GM12878 (cell line): ENCODE data around the gene GMPPA. TPM values are rescaled to one million over a fixed set of nuclear protein-coding genes. Genes with fewer than 3 reads are reported as not detected.

Source experiments
- ATAC-seq: fragments of 200-7000 bp; cut with Tn5 transposase; 3 replicates; pipeline ENCODE4 v1.9.1; 2020; ENCODE audit warnings: mild to moderate bottlenecking, moderate library complexity
- BruUV-seq: library from RNA; stranded (reverse); fragments of 400-500 nt; replicated peaks from 2 replicates; lab custom pipeline; 2021; lab: Mats Ljungman, UMichigan
- CTCF ChIA-PET: fragments of 300-600 bp; sonication (Branson Sonifier 250); formaldehyde crosslinking; extraction: SDS; loops from one replicate; lab custom pipeline; 2021; ENCODE audit warnings: inconsistent platforms; lab: Yijun Ruan, JAX
- POLR2A ChIA-PET: fragments of 350-600 bp; formaldehyde crosslinking; extraction: SDS; loops from one replicate; lab custom pipeline; 2021; ENCODE audit warnings: inconsistent platforms; lab: Charles Lee
- RAD21 ChIA-PET: fragments of 300-600 bp; sonication (Branson Sonifier 250); formaldehyde crosslinking; loops from one replicate; lab custom pipeline; 2023; ENCODE audit warnings: antibody characterized with exemption; ENCODE audit not compliant: unreplicated experiment; lab: Charles Lee
- SMC1A ChIA-PET: fragments of 300-600 bp; sonication (Branson Sonifier 250); formaldehyde crosslinking; loops from one replicate; lab custom pipeline; 2023; ENCODE audit not compliant: unreplicated experiment, uncharacterized antibody; lab: Charles Lee
- DNase-seq: peaks from one replicate; pipeline ENCODE4 v3.0.0-alpha.2; 2011; ENCODE audit warnings: low read depth, low spot score
- FAIRE-seq: peaks from 3 replicates; lab custom pipeline; 2011; peaks lifted over from hg19 to GRCh38; lab: Jason Lieb, UNC
- H2AFZ ChIP-seq: 2 replicates; pipeline ENCODE4 v1.6.0; 2011; ENCODE audit warnings: low read depth, low read length, control low read depth; ENCODE audit not compliant: control insufficient read depth
- H3K27ac ChIP-seq: 2 replicates; pipeline ENCODE4 v1.5.1; 2011; ENCODE audit warnings: control low read depth; ENCODE audit not compliant: control insufficient read depth, insufficient read depth
- H3K27me3 ChIP-seq, 2 experiments: replicated peaks in 1 of 2; 2 replicates each; pipeline versions ENCODE4 v1.6.0 to v1.6.1; 2011; ENCODE audit warnings: low read length in 1 of 2; ENCODE audit not compliant: control insufficient read depth in 2 of 2, insufficient read depth in 2 of 2
- H3K36me3 ChIP-seq, 2 experiments: 2 replicates each; pipeline ENCODE4 v1.5.1; 2011; ENCODE audit warnings: low read length in 1 of 2; ENCODE audit not compliant: control insufficient read depth in 2 of 2, insufficient read depth in 2 of 2
- H3K4me1 ChIP-seq: 2 replicates; pipeline ENCODE4 v1.6.1; 2011; ENCODE audit warnings: mild to moderate bottlenecking, low read length, moderate library complexity, mixed read lengths; ENCODE audit not compliant: control insufficient read depth, insufficient read depth
- H3K4me2 ChIP-seq: 2 replicates; pipeline ENCODE4 v1.6.0; 2011; ENCODE audit warnings: control low read depth; ENCODE audit not compliant: control insufficient read depth, insufficient read depth
- H3K4me3 ChIP-seq: fragments of 200-600 bp; sonication (generic); 2 replicates; pipeline ENCODE4 v1.5.1; 2016
- H3K79me2 ChIP-seq: 2 replicates; pipeline ENCODE4 v1.6.0; 2011; ENCODE audit warnings: low read length; ENCODE audit not compliant: control insufficient read depth, insufficient read depth
- H3K9ac ChIP-seq: 2 replicates; pipeline ENCODE4 v1.8.0; 2011; ENCODE audit warnings: low read length, control low read depth, mixed read lengths; ENCODE audit not compliant: control insufficient read depth, insufficient read depth
- H3K9me3 ChIP-seq: replicated peaks from 3 replicates; pipeline ENCODE4 v1.5.1; 2011; ENCODE audit warnings: mild to moderate bottlenecking, low read length; ENCODE audit not compliant: control insufficient read depth, insufficient read depth
- H4K20me1 ChIP-seq: 2 replicates; pipeline ENCODE4 v1.6.0; 2011; ENCODE audit not compliant: control insufficient read depth, insufficient read depth
- EGR1 ChIP-seq, 2 experiments: IDR thresholded peaks; 1 replicate in 1 of 2; 2 replicates in 1 of 2; pipeline ENCODE4 v1.6.1; 2011 to 2012; ENCODE audit warnings: low read depth in 2 of 2, low read length in 2 of 2, borderline replicate concordance in 1 of 2, mild to moderate bottlenecking in 1 of 2, moderate library complexity in 1 of 2
- EZH2 ChIP-seq: IDR thresholded peaks from 2 replicates; pipeline ENCODE4 v1.6.1; 2012; ENCODE audit warnings: low read depth, mild to moderate bottlenecking, control low read depth, inconsistent platforms, low read length, borderline replicate concordance; ENCODE audit not compliant: control insufficient read depth
- NR2F1 ChIP-seq: fragments of 450-650 bp; conservative IDR thresholded peaks from 2 replicates; pipeline ENCODE4 v1.6.1; 2017; ENCODE audit warnings: mild to moderate bottlenecking
- RB1 ChIP-seq: fragments of 450-650 bp; formaldehyde crosslinking; IDR thresholded peaks from 2 replicates; pipeline ENCODE4 v1.6.1; 2017; ENCODE audit warnings: mild to moderate bottlenecking, borderline replicate concordance
- SMC3 ChIP-seq: IDR thresholded peaks from 2 replicates; pipeline ENCODE4 v1.6.1; 2011; ENCODE audit warnings: low read length, improper control_type of control experiment, borderline replicate concordance
- SUPT20H ChIP-seq: IDR thresholded peaks from 2 replicates; pipeline ENCODE4 v1.6.1; 2011; ENCODE audit warnings: low read depth, mild to moderate bottlenecking, low read length, moderate library complexity, borderline replicate concordance; ENCODE audit not compliant: control insufficient read depth
- TAF1 ChIP-seq: IDR thresholded peaks from 2 replicates; pipeline ENCODE4 v1.6.1; 2011; ENCODE audit warnings: mild to moderate bottlenecking, low read depth, low read length, borderline replicate concordance
- ZZZ3 ChIP-seq: IDR thresholded peaks from 2 replicates; pipeline ENCODE4 v1.6.1; 2011; ENCODE audit warnings: low read depth; ENCODE audit not compliant: control insufficient read depth, insufficient read length
- WGBS: methylation state at CpG from one replicate; pipeline ENCODE4 v1.1.6; 2016; ENCODE audit warnings: low lambda C conversion rate; ENCODE audit not compliant: insufficient replicate concordance, insufficient coverage; ENCODE audit errors: missing lambda C conversion rate; 5-methylcytosine and 5-hydroxymethylcytosine counted together
- in situ Hi-C: fragments of 300-500 bp; cut with MboI; formaldehyde crosslinking; loops from 9 replicates; pipeline ENCODE4 v1.14.3; 2018; ENCODE audit warnings: mixed read lengths
- intact Hi-C: fragments of 100-400 bp; cut with micrococcal nuclease; formaldehyde crosslinking; loops from one replicate; pipeline ENCODE4 v1.14.2; 2022; ENCODE audit not compliant: unreplicated experiment
- polyA plus RNA-seq, 11 experiments: library from polyadenylated mRNA; depleted of rRNA in 4 of 11; unstranded in 6 of 11; stranded (reverse) in 5 of 11; fragments of >200 nt; fragmentation: Nextera tagmentation in 4 of 11; fragmentation: Illumina TruSeq in 1 of 11; extraction: Ambion mirVana in 4 of 11; extraction: Trizol in 1 of 11; gene quantifications; 1 replicate in 1 of 11; 2 replicates in 10 of 11; pipeline versions ENCODE4 v1.2.1 to v1.2.3, GENCODE V29; 2011 to 2016; ENCODE audit warnings: inconsistent platforms in 2 of 11, missing spikeins in 2 of 11, low read depth in 1 of 11
- total RNA-seq, 4 experiments: library from RNA; depleted of rRNA in 3 of 4; stranded (reverse); fragments of >200 nt in 3 of 4; fragmentation: Illumina TruSeq in 1 of 4; extraction: Trizol in 1 of 4; gene quantifications; 2 replicates each; pipeline versions ENCODE4 v1.2.1 to v1.2.3, GENCODE V29; 2013 to 2021
- TF ChIP-seq, protein P1 (sequence below): IDR thresholded peaks from 2 replicates; pipeline ENCODE4 v1.6.1; 2012; ENCODE audit warnings: low read depth, low read length, improper control_type of control experiment
- TF ChIP-seq, protein P2 (sequence below): fragments of 450-650 bp; IDR thresholded peaks from 2 replicates; pipeline ENCODE4 v1.6.1; 2017; ENCODE audit warnings: antibody characterized with exemption, mild to moderate bottlenecking, moderate library complexity
- TF ChIP-seq, protein P3 (sequence below): fragments of 450-650 bp; IDR thresholded peaks from 2 replicates; pipeline ENCODE4 v1.6.1; 2017; ENCODE audit warnings: mild to moderate bottlenecking, moderate library complexity

The GMPPA gene
- total and polyA plus RNA-seq, 10 of the 15 experiments (the other 5 are each of a cell fraction or from before 2014, with no cell fraction given) = 1.9 to 83.2 (median 45.0) TPM

DNA sequence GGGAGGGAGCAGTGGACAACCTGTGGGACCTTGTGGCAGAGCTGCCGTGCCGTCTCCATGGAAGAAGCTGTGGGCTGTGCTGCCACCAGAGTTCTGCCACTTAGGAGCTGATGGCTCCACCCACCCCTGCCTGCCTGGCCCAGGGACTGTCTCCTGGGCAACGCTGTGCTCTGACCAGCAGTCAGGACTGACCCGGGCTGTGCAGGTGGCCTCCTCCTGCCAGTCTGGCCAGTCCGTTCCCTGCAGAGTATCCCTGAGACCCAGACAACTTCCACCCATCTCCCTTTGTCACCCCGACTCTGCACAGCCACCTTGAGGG, 28.3 kb downstream of the GMPPA start (continued):
- TF ChIP-seq, protein P1, sequence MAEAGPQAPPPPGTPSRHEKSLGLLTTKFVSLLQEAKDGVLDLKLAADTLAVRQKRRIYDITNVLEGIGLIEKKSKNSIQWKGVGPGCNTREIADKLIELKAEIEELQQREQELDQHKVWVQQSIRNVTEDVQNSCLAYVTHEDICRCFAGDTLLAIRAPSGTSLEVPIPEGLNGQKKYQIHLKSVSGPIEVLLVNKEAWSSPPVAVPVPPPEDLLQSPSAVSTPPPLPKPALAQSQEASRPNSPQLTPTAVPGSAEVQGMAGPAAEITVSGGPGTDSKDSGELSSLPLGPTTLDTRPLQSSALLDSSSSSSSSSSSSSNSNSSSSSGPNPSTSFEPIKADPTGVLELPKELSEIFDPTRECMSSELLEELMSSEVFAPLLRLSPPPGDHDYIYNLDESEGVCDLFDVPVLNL = no peak
- no peak for TF ChIP-seq EZH2

DNA sequence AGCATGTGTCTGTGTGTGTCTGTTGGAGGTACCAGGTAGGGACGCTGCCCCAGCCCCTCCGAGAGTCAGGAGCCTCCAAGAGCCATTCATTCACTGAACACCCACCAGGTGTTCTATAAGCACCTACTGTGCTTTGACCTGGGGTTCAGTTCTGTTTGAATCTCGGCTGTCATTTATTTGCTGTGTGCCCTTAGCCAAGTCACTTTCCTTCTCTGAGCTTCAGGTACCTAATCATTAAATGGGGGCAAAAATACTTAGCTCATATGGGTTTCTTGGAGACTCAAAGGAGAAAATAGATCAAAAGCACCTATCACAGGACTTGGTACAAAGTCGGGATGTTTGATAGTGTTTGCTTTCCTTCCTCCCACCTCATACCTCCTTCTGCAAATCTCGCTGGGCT, 28.8 kb downstream of the GMPPA start:
- Histone ChIP-seq H2AFZ (no peak overlapping the region), H3K4me2 (no peak overlapping the region), H3K27ac (no peak overlapping the region), H3K36me3 (no peaks in the 10 kb centered on the region), H3K9ac (no peak overlapping the region), H3K9me3 (no peaks in the 10 kb centered on the region), H3K27me3 (peaks cover 16 to 19% of the 10 kb centered on the region in 2 experiments), H4K20me1 (no peaks in the 10 kb centered on the region; the same call in 1 of the 2 replicates), H3K79me2 (no peaks in the 10 kb centered on the region), H3K4me1 (no peaks in the 10 kb centered on the region), H3K4me3 (no peak overlapping the region)
- DNase-seq (no peak), ATAC-seq (no peak), FAIRE-seq (no peak)
- CTCF ChIA-PET = interaction anchor here (0.9 to 10.8 kb wide), 7 partner anchors 17 to 125 kb away, joined by 3 to 224 read pairs (median 9); partner anchors contain the start of gene GMPPA
- in situ Hi-C loops = no loop called here
- 3% methylated on average over 5 of the region's 5 CpGs for WGBS
- SMC1A ChIA-PET = interaction anchor here (1.4 to 4.3 kb wide), 6 partner anchors 9 to 125 kb away, joined by 3 to 41 read pairs (median 8); partner anchors contain the start of gene GMPPA
- RAD21 ChIA-PET = interaction anchor here (0.8 to 1.5 kb wide), 4 partner anchors 12 to 125 kb away, joined by 3 to 7 read pairs (median 4); a partner anchor contains a TSS
- intact Hi-C loops = no loop called here
- TF ChIP-seq, protein P2, sequence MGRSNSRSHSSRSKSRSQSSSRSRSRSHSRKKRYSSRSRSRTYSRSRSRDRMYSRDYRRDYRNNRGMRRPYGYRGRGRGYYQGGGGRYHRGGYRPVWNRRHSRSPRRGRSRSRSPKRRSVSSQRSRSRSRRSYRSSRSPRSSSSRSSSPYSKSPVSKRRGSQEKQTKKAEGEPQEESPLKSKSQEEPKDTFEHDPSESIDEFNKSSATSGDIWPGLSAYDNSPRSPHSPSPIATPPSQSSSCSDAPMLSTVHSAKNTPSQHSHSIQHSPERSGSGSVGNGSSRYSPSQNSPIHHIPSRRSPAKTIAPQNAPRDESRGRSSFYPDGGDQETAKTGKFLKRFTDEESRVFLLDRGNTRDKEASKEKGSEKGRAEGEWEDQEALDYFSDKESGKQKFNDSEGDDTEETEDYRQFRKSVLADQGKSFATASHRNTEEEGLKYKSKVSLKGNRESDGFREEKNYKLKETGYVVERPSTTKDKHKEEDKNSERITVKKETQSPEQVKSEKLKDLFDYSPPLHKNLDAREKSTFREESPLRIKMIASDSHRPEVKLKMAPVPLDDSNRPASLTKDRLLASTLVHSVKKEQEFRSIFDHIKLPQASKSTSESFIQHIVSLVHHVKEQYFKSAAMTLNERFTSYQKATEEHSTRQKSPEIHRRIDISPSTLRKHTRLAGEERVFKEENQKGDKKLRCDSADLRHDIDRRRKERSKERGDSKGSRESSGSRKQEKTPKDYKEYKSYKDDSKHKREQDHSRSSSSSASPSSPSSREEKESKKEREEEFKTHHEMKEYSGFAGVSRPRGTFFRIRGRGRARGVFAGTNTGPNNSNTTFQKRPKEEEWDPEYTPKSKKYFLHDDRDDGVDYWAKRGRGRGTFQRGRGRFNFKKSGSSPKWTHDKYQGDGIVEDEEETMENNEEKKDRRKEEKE = no peak
- no peak for TF ChIP-seq RB1
- no peak for TF ChIP-seq NR2F1
- no peak for TF ChIP-seq TAF1
- TF ChIP-seq, protein P3, sequence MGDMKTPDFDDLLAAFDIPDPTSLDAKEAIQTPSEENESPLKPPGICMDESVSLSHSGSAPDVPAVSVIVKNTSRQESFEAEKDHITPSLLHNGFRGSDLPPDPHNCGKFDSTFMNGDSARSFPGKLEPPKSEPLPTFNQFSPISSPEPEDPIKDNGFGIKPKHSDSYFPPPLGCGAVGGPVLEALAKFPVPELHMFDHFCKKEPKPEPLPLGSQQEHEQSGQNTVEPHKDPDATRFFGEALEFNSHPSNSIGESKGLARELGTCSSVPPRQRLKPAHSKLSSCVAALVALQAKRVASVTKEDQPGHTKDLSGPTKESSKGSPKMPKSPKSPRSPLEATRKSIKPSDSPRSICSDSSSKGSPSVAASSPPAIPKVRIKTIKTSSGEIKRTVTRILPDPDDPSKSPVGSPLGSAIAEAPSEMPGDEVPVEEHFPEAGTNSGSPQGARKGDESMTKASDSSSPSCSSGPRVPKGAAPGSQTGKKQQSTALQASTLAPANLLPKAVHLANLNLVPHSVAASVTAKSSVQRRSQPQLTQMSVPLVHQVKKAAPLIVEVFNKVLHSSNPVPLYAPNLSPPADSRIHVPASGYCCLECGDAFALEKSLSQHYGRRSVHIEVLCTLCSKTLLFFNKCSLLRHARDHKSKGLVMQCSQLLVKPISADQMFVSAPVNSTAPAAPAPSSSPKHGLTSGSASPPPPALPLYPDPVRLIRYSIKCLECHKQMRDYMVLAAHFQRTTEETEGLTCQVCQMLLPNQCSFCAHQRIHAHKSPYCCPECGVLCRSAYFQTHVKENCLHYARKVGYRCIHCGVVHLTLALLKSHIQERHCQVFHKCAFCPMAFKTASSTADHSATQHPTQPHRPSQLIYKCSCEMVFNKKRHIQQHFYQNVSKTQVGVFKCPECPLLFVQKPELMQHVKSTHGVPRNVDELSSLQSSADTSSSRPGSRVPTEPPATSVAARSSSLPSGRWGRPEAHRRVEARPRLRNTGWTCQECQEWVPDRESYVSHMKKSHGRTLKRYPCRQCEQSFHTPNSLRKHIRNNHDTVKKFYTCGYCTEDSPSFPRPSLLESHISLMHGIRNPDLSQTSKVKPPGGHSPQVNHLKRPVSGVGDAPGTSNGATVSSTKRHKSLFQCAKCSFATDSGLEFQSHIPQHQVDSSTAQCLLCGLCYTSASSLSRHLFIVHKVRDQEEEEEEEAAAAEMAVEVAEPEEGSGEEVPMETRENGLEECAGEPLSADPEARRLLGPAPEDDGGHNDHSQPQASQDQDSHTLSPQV = no peak
- TF ChIP-seq SMC3 = no peak
- TF ChIP-seq ZZZ3 = no peak
- no peak for TF ChIP-seq EGR1 (IDR thresholded peaks at IDR 0.05; ENCODE audit: borderline replicate concordance in 1 of 2, low read depth in 2 of 2, low read length in 2 of 2)
- TF ChIP-seq SUPT20H = no peak
- POLR2A ChIA-PET = no interaction called here
- no TSS peak for BruUV-seq
